ENCODE results near the gene DMKN. TPM values are rescaled to one million over a fixed set of nuclear protein-coding genes. Genes with fewer than 3 reads are reported as not detected.
A peak's percentile ranks its signal among the peaks of the same experiment; 100 is the strongest.

Gene DMKN
- total and polyA plus RNA-seq, 9 of the 15 experiments (the other 6 are each of a cell fraction or from before 2014, with no cell fraction given), result 0.36 to 0.53 TPM; not detected in 7

GRCh38 chr19:35462476-35462953 lies 50.9 kb downstream of the DMKN start:
- no peak for FAIRE-seq
- no peak for TF ChIP-seq ZNF282 (CRISPR knock-in tag; IDR thresholded peaks at IDR 0.05)
- TF ChIP-seq LCOR (CRISPR knock-in tag; IDR thresholded peaks at IDR 0.05), result no peak
- TF ChIP-seq BCLAF1 (IDR thresholded peaks at IDR 0.05; ENCODE audit: borderline replicate concordance in 1 of 2, control insufficient read depth in 1 of 2, low read depth in 2 of 2, low read length in 1 of 2), result no peak
- TF ChIP-seq PRMT5 (CRISPR knock-in tag; IDR thresholded peaks at IDR 0.05), result no peak
- TF ChIP-seq ZNF263 (CRISPR knock-in tag; IDR thresholded peaks at IDR 0.05; ENCODE audit: borderline replicate concordance), result peak; percentile 46; the same call in 1 of the 2 replicates
- TF ChIP-seq ZNF408 (CRISPR knock-in tag; IDR thresholded peaks at IDR 0.05; ENCODE audit: low read depth), result no peak
- 0 out of 2 replicates have a peak, but pooled peaks have one; percentile 9 for TF ChIP-seq MAFG (tag; conservative IDR thresholded peaks at IDR 0.05)
- TF ChIP-seq DMBX1 (CRISPR knock-in tag; IDR thresholded peaks at IDR 0.05; ENCODE audit: borderline replicate concordance), result no peak
- no peak for TF ChIP-seq CHD1 (IDR thresholded peaks at IDR 0.05; ENCODE audit: low read length)
- TF ChIP-seq EGR1 (conservative IDR thresholded peaks at IDR 0.05), result no peak
- TF ChIP-seq XRCC3 (IDR thresholded peaks at IDR 0.05), result no peak
- no peak for TF ChIP-seq NCOA4 (IDR thresholded peaks at IDR 0.05; ENCODE audit: partially characterized antibody)
- TF ChIP-seq SAFB2 (IDR thresholded peaks at IDR 0.05; ENCODE audit: borderline replicate concordance, low read depth, low read length, severe bottlenecking), result no peak
- TF ChIP-seq ATF1 (CRISPR knock-in tag; IDR thresholded peaks at IDR 0.05), result no peak
- no peak for TF ChIP-seq ATF1 (tag; IDR thresholded peaks at IDR 0.05)
- no peak for TF ChIP-seq ARHGAP35 (IDR thresholded peaks at IDR 0.05; ENCODE audit: partially characterized antibody)
- no peak for TF ChIP-seq ZNF121 (CRISPR knock-in tag; conservative IDR thresholded peaks at IDR 0.05)
- no peak for TF ChIP-seq RFX5 (IDR thresholded peaks at IDR 0.05; ENCODE audit: low read depth, low read length)
- no peak for TF ChIP-seq KLF6 (CRISPR knock-in tag; IDR thresholded peaks at IDR 0.05; ENCODE audit: borderline replicate concordance)
- TF ChIP-seq ZNF398 (CRISPR knock-in tag; IDR thresholded peaks at IDR 0.05), result no peak

More at GRCh38 chr19:35462476-35462953, 50.9 kb downstream of the DMKN start:
- 3% methylated on average over 6 of the region's 6 CpGs for WGBS (ENCODE audit: insufficient coverage, low coverage, missing lambda C conversion rate)
- Histone ChIP-seq H3K9ac (ENCODE audit: insufficient read depth in 1 of 2, low read depth in 2 of 2, low read length in 2 of 2) (no peak overlapping the region), H3K9me3 (replicated peaks; ENCODE audit: control insufficient read depth, insufficient read depth, low read depth, low read length) (no peaks in the 10 kb centered on the region), H3K27me3 (ENCODE audit: control insufficient read depth in 2 of 2, insufficient read depth in 2 of 2, low read length in 2 of 2) (peaks cover 46 to 55% of the 10 kb centered on the region in 2 experiments), H3K36me3 (ENCODE audit: control insufficient read depth, insufficient read depth, low read length) (no peaks in the 10 kb centered on the region), H3K27ac (ENCODE audit: extremely low read depth, low read depth, low read length) (no peak overlapping the region), H3K79me2 (ENCODE audit: control insufficient read depth, insufficient read depth, low read length) (no peaks in the 10 kb centered on the region), H3K4me3 (no peak overlapping the region), H4K20me1 (replicated peaks; ENCODE audit: control insufficient read depth, insufficient read depth, low read length) (no peaks in the 10 kb centered on the region), H2AFZ (ENCODE audit: low read depth, low read length) (no peak overlapping the region), H3K9me1 (ENCODE audit: control insufficient read depth, insufficient read depth, low read length) (no peaks in the 10 kb centered on the region), H3K4me1 (replicated peaks in 1 of 2; ENCODE audit: control insufficient read depth in 2 of 2, insufficient read depth in 2 of 2, low read length in 2 of 2) (no peaks in the 10 kb centered on the region), H3K4me2 (ENCODE audit: insufficient read depth, low read length) (no peak overlapping the region)
- intact Hi-C loops (cut with micrococcal nuclease), result no loop called here
- BruUV-seq (replicated peaks), result no TSS peak
- ChIA-PET POLR2A (interaction anchor here (0.6 kb wide), 2 partner anchors 39 to 272 kb away, joined by 3 read pairs; no protein-coding TSS in a partner anchor), CTCF (ENCODE audit: low intra/inter-chr PET ratio) (no interaction called here)
- in situ Hi-C loops (cut with MboI), result loop anchor here (10.0 kb wide), 1 partner anchor 188 kb away; no protein-coding TSS in a partner anchor
- no peak for ATAC-seq
- no peak for DNase-seq (ENCODE audit: extremely low read depth in 1 of 4, low spot score in 3 of 4)
